ENCODE measurements around the gene ERCC2.
"Not testable (repeated sequence)": the region's sequence is repeated elsewhere in the genome, so short reads cannot be mapped to it uniquely, and the experiment has no call there.

ERCC2 gene

GRCh38 chr19:45327404-45328143 is 42.8 kb downstream of the ERCC2 start:
- H3K9ac ChIP-seq (ENCODE audit: low read length): no peak overlapping the region
- no peaks in the 10 kb centered on the region for H3K36me3 ChIP-seq (ENCODE audit: control insufficient read depth, insufficient read depth, low read length)
- no peak overlapping the region for H3K4me3 ChIP-seq (ENCODE audit: low read depth, low read length)
- no peak overlapping the region for H3K27ac ChIP-seq (ENCODE audit: low read depth, low read length)
- H3K27me3 ChIP-seq (ENCODE audit: control insufficient read depth, insufficient read depth, low read length): peaks cover 11% of the 10 kb centered on the region
- H3K4me1 ChIP-seq (ENCODE audit: control insufficient read depth, insufficient read depth, low read length): peaks cover 16% of the 10 kb centered on the region
- H3K9me3 ChIP-seq (ENCODE audit: control insufficient read depth, insufficient read depth, low read depth, low read length): no peaks in the 10 kb centered on the region

GRCh38 chr19:45324349-45324907 is 45.9 kb downstream of the ERCC2 start:
- H3K4me3 ChIP-seq (ENCODE audit: low read depth, low read length): peak overlapping the region; percentile 53
- peaks cover 22% of the 10 kb centered on the region for H3K4me1 ChIP-seq (ENCODE audit: control insufficient read depth, insufficient read depth, low read length)
- H3K9me3 ChIP-seq (ENCODE audit: control insufficient read depth, insufficient read depth, low read depth, low read length): no peaks in the 10 kb centered on the region
- peak overlapping the region; percentile 60 for H3K9ac ChIP-seq (ENCODE audit: low read length)
- H3K27ac ChIP-seq (ENCODE audit: low read depth, low read length): no peak overlapping the region
- H3K27me3 ChIP-seq (ENCODE audit: control insufficient read depth, insufficient read depth, low read length): peaks cover 11% of the 10 kb centered on the region
- H3K36me3 ChIP-seq (ENCODE audit: control insufficient read depth, insufficient read depth, low read length): no peaks in the 10 kb centered on the region

- Histone ChIP-seq H3K9ac (ENCODE audit: low read length) (peak overlapping the region; percentile 60), H3K4me3 (ENCODE audit: low read depth, low read length) (peak overlapping the region; percentile 53), H3K9me3 (ENCODE audit: control insufficient read depth, insufficient read depth, low read depth, low read length) (no peaks in the 10 kb centered on the region), H3K4me1 (ENCODE audit: control insufficient read depth, insufficient read depth, low read length) (peaks cover 22% of the 10 kb centered on the region), H3K27ac (ENCODE audit: low read depth, low read length) (no peak overlapping the region), H3K27me3 (ENCODE audit: control insufficient read depth, insufficient read depth, low read length) (peaks cover 11% of the 10 kb centered on the region), H3K36me3 (ENCODE audit: control insufficient read depth, insufficient read depth, low read length) (no peaks in the 10 kb centered on the region)
Observed at GRCh38 chr19:45323671-45324081, 46.7 kb downstream of the ERCC2 start.

GRCh38 chr19:45322744-45323281 is 47.6 kb downstream of the ERCC2 start, which contains the start of gene CKM:
TSS of gene CKM (minus strand) at chr19:45322875. CDS start at chr19:45319713, 3,162 bp downstream.
- Histone ChIP-seq H3K4me3 (ENCODE audit: low read depth, low read length) (peak within 1 kb of the TSS; percentile 53), H3K27ac (ENCODE audit: low read depth, low read length) (no peak within 1 kb of the TSS), H3K9me3 (ENCODE audit: control insufficient read depth, insufficient read depth, low read depth, low read length) (no peaks in the 10 kb centered on the region), H3K4me1 (ENCODE audit: control insufficient read depth, insufficient read depth, low read length) (peaks cover 22% of the 10 kb centered on the region), H3K9ac (ENCODE audit: low read length) (peak within 1 kb of the TSS; percentile 60), H3K27me3 (ENCODE audit: control insufficient read depth, insufficient read depth, low read length) (peaks cover 12% of the 10 kb centered on the region), H3K36me3 (ENCODE audit: control insufficient read depth, insufficient read depth, low read length) (no peaks in the 10 kb centered on the region)

GRCh38 chr19:45322311-45322710 is 48.1 kb downstream of the ERCC2 start:
- H3K9ac ChIP-seq (ENCODE audit: low read length): peak overlapping the region; percentile 4
- no peaks in the 10 kb centered on the region for H3K9me3 ChIP-seq (ENCODE audit: control insufficient read depth, insufficient read depth, low read depth, low read length)
- peaks cover 22% of the 10 kb centered on the region for H3K4me1 ChIP-seq (ENCODE audit: control insufficient read depth, insufficient read depth, low read length)
- no peak overlapping the region for H3K4me3 ChIP-seq (ENCODE audit: low read depth, low read length)
- no peaks in the 10 kb centered on the region for H3K36me3 ChIP-seq (ENCODE audit: control insufficient read depth, insufficient read depth, low read length)
- H3K27me3 ChIP-seq (ENCODE audit: control insufficient read depth, insufficient read depth, low read length): peaks cover 14% of the 10 kb centered on the region
- H3K27ac ChIP-seq (ENCODE audit: low read depth, low read length): no peak overlapping the region

GRCh38 chr19:45321848-45322247 is 48.5 kb downstream of the ERCC2 start:
- Histone ChIP-seq H3K9me3 (ENCODE audit: control insufficient read depth, insufficient read depth, low read depth, low read length) (no peaks in the 10 kb centered on the region), H3K9ac (ENCODE audit: low read length) (no peak overlapping the region), H3K27ac (ENCODE audit: low read depth, low read length) (no peak overlapping the region), H3K4me3 (ENCODE audit: low read depth, low read length) (no peak overlapping the region), H3K27me3 (ENCODE audit: control insufficient read depth, insufficient read depth, low read length) (peaks cover 15% of the 10 kb centered on the region), H3K36me3 (ENCODE audit: control insufficient read depth, insufficient read depth, low read length) (no peaks in the 10 kb centered on the region), H3K4me1 (ENCODE audit: control insufficient read depth, insufficient read depth, low read length) (peaks cover 22% of the 10 kb centered on the region)

GRCh38 chr19:45320997-45321775 is 49.2 kb downstream of the ERCC2 start:
- H3K4me3 ChIP-seq (ENCODE audit: low read depth, low read length): no peak overlapping the region
- H3K27ac ChIP-seq (ENCODE audit: low read depth, low read length): no peak overlapping the region
- peaks cover 22% of the 10 kb centered on the region for H3K4me1 ChIP-seq (ENCODE audit: control insufficient read depth, insufficient read depth, low read length)
- H3K36me3 ChIP-seq (ENCODE audit: control insufficient read depth, insufficient read depth, low read length): no peaks in the 10 kb centered on the region
- H3K9me3 ChIP-seq (ENCODE audit: control insufficient read depth, insufficient read depth, low read depth, low read length): no peaks in the 10 kb centered on the region
- H3K27me3 ChIP-seq (ENCODE audit: control insufficient read depth, insufficient read depth, low read length): peaks cover 22% of the 10 kb centered on the region
- no peak overlapping the region for H3K9ac ChIP-seq (ENCODE audit: low read length)

- H3K9me3 ChIP-seq (ENCODE audit: control insufficient read depth, insufficient read depth, low read depth, low read length): no peaks in the 10 kb centered on the region
- no peaks in the 10 kb centered on the region for H3K36me3 ChIP-seq (ENCODE audit: control insufficient read depth, insufficient read depth, low read length)
- no peak overlapping the region for H3K4me3 ChIP-seq (ENCODE audit: low read depth, low read length)
- peaks cover 36% of the 10 kb centered on the region for H3K27me3 ChIP-seq (ENCODE audit: control insufficient read depth, insufficient read depth, low read length)
- no peaks in the 10 kb centered on the region for H3K4me1 ChIP-seq (ENCODE audit: control insufficient read depth, insufficient read depth, low read length)
- H3K9ac ChIP-seq (ENCODE audit: low read length): no peak overlapping the region
- H3K27ac ChIP-seq (ENCODE audit: low read depth, low read length): no peak overlapping the region
Observed at GRCh38 chr19:45315304-45315703, 55.1 kb downstream of the ERCC2 start.

- Histone ChIP-seq H3K4me3 (ENCODE audit: low read depth, low read length) (no peak overlapping the region), H3K27me3 (ENCODE audit: control insufficient read depth, insufficient read depth, low read length) (peaks cover 36% of the 10 kb centered on the region), H3K9ac (ENCODE audit: low read length) (no peak overlapping the region), H3K27ac (ENCODE audit: low read depth, low read length) (no peak overlapping the region), H3K4me1 (ENCODE audit: control insufficient read depth, insufficient read depth, low read length) (no peaks in the 10 kb centered on the region), H3K36me3 (ENCODE audit: control insufficient read depth, insufficient read depth, low read length) (no peaks in the 10 kb centered on the region), H3K9me3 (ENCODE audit: control insufficient read depth, insufficient read depth, low read depth, low read length) (no peaks in the 10 kb centered on the region)
Observed at GRCh38 chr19:45314708-45315245, 55.6 kb downstream of the ERCC2 start.

- H3K27ac ChIP-seq (ENCODE audit: low read depth, low read length): not testable (repeated sequence)
Observed at GRCh38 chr19:45312285-45312684, 58.1 kb downstream of the ERCC2 start.

More at GRCh38 chr19:45312285-45312684, 58.1 kb downstream of the ERCC2 start:
- H3K36me3 ChIP-seq (ENCODE audit: control insufficient read depth, insufficient read depth, low read length); H3K4me3 ChIP-seq (ENCODE audit: low read depth, low read length); H3K9me3 ChIP-seq (ENCODE audit: control insufficient read depth, insufficient read depth, low read depth, low read length); H3K9ac ChIP-seq (ENCODE audit: low read length); H3K4me1 ChIP-seq (ENCODE audit: control insufficient read depth, insufficient read depth, low read length): not testable (repeated sequence)
- H3K27me3 ChIP-seq (ENCODE audit: control insufficient read depth, insufficient read depth, low read length): peaks cover 34% of the 10 kb centered on the region

Data from HUES6 (cell line).